Left kidney (tissue), 8 donors: ENCODE results near the gene TFCP2. TPM values are rescaled to one million over a fixed set of nuclear protein-coding genes. Genes with fewer than 3 reads are reported as not detected.
"Not testable (repeated sequence)": the region's sequence is repeated elsewhere in the genome, so short reads cannot be mapped to it uniquely, and the experiment has no call there.

Experiments used
- DNase-seq: peaks from one replicate; pipeline ENCODE4 v3.0.0-alpha.2; 2013
- long read RNA-seq, 8 donors: transcript quantifications; one replicate each; lab custom pipeline, GENCODE V29; 2026
- polyA plus RNA-seq: library from polyadenylated mRNA; unstranded; fragments of 120-200 nt; gene quantifications from one replicate; pipeline ENCODE4 v1.2.1, GENCODE V29; 2013; ENCODE audit not compliant: insufficient read length

TFCP2 gene
- 62.7 TPM for polyA plus RNA-seq
- long read RNA-seq, donor 1, partial matches to known transcripts, result 0 of 3 reads
- long read RNA-seq, donor 1, other reads (novel, unspliced or antisense), result 0 of 3 reads
- long read RNA-seq, donor 2, partial matches to known transcripts, result 0 of 3 reads
- long read RNA-seq, donor 2, other reads (novel, unspliced or antisense), result 0 of 3 reads
- long read RNA-seq, donor 3, transcript TFCP2-201 (15 exons, 3,546 nt), result major isoform, 7 of 8 reads
- long read RNA-seq, donor 3, partial matches to known transcripts, result 0 of 8 reads
- long read RNA-seq, donor 3, other reads (novel, unspliced or antisense), result 0 of 8 reads
- long read RNA-seq, donor 4, result 0 reads
- long read RNA-seq, donor 5, transcript TFCP2-201 (15 exons, 3,546 nt), result major isoform, 6 of 12 reads
- long read RNA-seq, donor 5, partial matches to known transcripts, result 5 of 12 reads
- long read RNA-seq, donor 5, other reads (novel, unspliced or antisense), result 0 of 12 reads
- long read RNA-seq, donor 6, partial matches to known transcripts, result 0 of 3 reads
- long read RNA-seq, donor 6, other reads (novel, unspliced or antisense), result 0 of 3 reads
- long read RNA-seq, donor 7, partial matches to known transcripts, result 0 of 4 reads
- long read RNA-seq, donor 7, other reads (novel, unspliced or antisense), result 0 of 4 reads
- long read RNA-seq, donor 8, result 0 reads

GRCh38 chr12:51172515-51173431 lies at the start of gene TFCP2:
TSS of gene TFCP2 (minus strand) at chr12:51173135. CDS start at chr12:51172422, 713 bp downstream.
- DNase-seq, result peak; percentile 94

GRCh38 chr12:51222461-51222860 lies 49.5 kb upstream of the TFCP2 start:
- no peak for DNase-seq

GRCh38 chr12:51219857-51220256 lies 46.9 kb upstream of the TFCP2 start:
- not testable (repeated sequence) for DNase-seq

GRCh38 chr12:51219322-51219721 lies 46.4 kb upstream of the TFCP2 start:
- DNase-seq, result no peak

- no peak for DNase-seq
These were observed 45.7 kb upstream of the TFCP2 start for GRCh38 chr12:51218607-51219161.

- DNase-seq, result peak; percentile 87
These were observed 45.2 kb upstream of the TFCP2 start, which contains the start of gene POU6F1 for GRCh38 chr12:51217968-51218606. TSS of gene POU6F1 (minus strand) at chr12:51218062. CDS start at chr12:51206836, 11,226 bp downstream.

- DNase-seq, result peak; percentile 45
These were observed 44.4 kb upstream of the TFCP2 start for GRCh38 chr12:51217133-51217967.

GRCh38 chr12:51216642-51217041 lies 43.7 kb upstream of the TFCP2 start:
- no peak for DNase-seq

- DNase-seq, result no peak
These were observed 42.0 kb upstream of the TFCP2 start for GRCh38 chr12:51214895-51215294.

- DNase-seq, result no peak
These were observed 37.9 kb upstream of the TFCP2 start for GRCh38 chr12:51210690-51211395.

GRCh38 chr12:51209259-51209658 lies 36.3 kb upstream of the TFCP2 start:
- no peak for DNase-seq

- DNase-seq, result no peak
These were observed 35.2 kb upstream of the TFCP2 start for GRCh38 chr12:51208016-51208660.

GRCh38 chr12:51205350-51205749 lies 32.4 kb upstream of the TFCP2 start:
- no peak for DNase-seq

GRCh38 chr12:51202718-51203117 lies 29.8 kb upstream of the TFCP2 start:
- DNase-seq, result no peak

GRCh38 chr12:51200806-51201205 lies 27.9 kb upstream of the TFCP2 start:
- no peak for DNase-seq

GRCh38 chr12:51200156-51200555 lies 27.2 kb upstream of the TFCP2 start:
- DNase-seq, result no peak

- no peak for DNase-seq
These were observed 26.5 kb upstream of the TFCP2 start for GRCh38 chr12:51199366-51199945.

GRCh38 chr12:51198568-51199365 lies 25.8 kb upstream of the TFCP2 start:
- DNase-seq, result no peak
